ENCODE data around the gene CWC27. TPM values are rescaled to one million over a fixed set of nuclear protein-coding genes. Genes with fewer than 3 reads are reported as not detected.

The CWC27 gene
- total RNA-seq, 6 experiments from 2014 or later = 19.6 to 29.9 (median 25.4) TPM

- Mint-ChIP-seq H3K4me1 (ENCODE audit: low read depth) (peaks cover 14% of the 10 kb centered on the region), H3K36me3 (ENCODE audit: low read depth) (peaks cover 3% of the 10 kb centered on the region; the same call in 1 of the 2 replicates), H3K4me3 (no peak overlapping the region), H3K27ac (no peak overlapping the region), H3K9me3 (no peaks in the 10 kb centered on the region), H3K27me3 (ENCODE audit: insufficient read depth) (no peaks in the 10 kb centered on the region)
- TF ChIP-seq, protein P1, sequence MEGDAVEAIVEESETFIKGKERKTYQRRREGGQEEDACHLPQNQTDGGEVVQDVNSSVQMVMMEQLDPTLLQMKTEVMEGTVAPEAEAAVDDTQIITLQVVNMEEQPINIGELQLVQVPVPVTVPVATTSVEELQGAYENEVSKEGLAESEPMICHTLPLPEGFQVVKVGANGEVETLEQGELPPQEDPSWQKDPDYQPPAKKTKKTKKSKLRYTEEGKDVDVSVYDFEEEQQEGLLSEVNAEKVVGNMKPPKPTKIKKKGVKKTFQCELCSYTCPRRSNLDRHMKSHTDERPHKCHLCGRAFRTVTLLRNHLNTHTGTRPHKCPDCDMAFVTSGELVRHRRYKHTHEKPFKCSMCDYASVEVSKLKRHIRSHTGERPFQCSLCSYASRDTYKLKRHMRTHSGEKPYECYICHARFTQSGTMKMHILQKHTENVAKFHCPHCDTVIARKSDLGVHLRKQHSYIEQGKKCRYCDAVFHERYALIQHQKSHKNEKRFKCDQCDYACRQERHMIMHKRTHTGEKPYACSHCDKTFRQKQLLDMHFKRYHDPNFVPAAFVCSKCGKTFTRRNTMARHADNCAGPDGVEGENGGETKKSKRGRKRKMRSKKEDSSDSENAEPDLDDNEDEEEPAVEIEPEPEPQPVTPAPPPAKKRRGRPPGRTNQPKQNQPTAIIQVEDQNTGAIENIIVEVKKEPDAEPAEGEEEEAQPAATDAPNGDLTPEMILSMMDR (IDR thresholded peaks at IDR 0.05) = no peak
- no peak for DNase-seq
Observed at GRCh38 chr5:64944868-64945267, 176.1 kb downstream of the CWC27 start.

DNA sequence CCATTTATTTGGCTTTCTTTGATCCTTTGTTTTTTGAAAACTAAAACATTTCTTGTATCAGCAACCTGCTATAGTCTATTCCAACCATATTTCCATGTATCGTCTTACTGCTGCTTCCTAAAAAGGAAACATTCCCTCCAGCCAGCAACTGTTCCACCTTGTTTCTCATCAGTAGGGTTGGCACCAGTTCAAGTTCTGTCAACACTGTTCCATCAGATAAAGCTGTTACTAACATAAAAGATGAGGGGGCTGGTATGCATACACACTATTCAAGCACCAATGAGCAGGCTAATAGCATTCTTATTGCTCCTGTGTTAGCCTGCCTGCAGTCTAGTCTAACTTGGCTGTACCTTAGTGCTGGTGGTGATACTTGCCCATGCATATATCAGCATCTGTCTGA, 178.3 kb downstream of the CWC27 start:
- TF ChIP-seq, protein P1 (IDR thresholded peaks at IDR 0.05) = no peak
- Mint-ChIP-seq H3K4me1 (ENCODE audit: low read depth) (peaks cover 5% of the 10 kb centered on the region; the same call in 1 of the 2 replicates), H3K9me3 (no peaks in the 10 kb centered on the region), H3K27ac (no peak overlapping the region), H3K36me3 (ENCODE audit: low read depth) (peaks cover 3% of the 10 kb centered on the region; the same call in 1 of the 2 replicates), H3K4me3 (no peak overlapping the region), H3K27me3 (ENCODE audit: insufficient read depth) (no peaks in the 10 kb centered on the region)
- no peak for DNase-seq

GRCh38 chr5:64947801-64948200, 179.1 kb downstream of the CWC27 start:
- H3K27ac Mint-ChIP-seq = no peak overlapping the region
- no peak for DNase-seq
- no peak overlapping the region for H3K4me3 Mint-ChIP-seq
- peaks cover 3% of the 10 kb centered on the region; the same call in 1 of the 2 replicates for H3K36me3 Mint-ChIP-seq (ENCODE audit: low read depth)
- no peaks in the 10 kb centered on the region for H3K27me3 Mint-ChIP-seq (ENCODE audit: insufficient read depth)
- no peaks in the 10 kb centered on the region for H3K9me3 Mint-ChIP-seq
- peaks cover 5% of the 10 kb centered on the region; the same call in 1 of the 2 replicates for H3K4me1 Mint-ChIP-seq (ENCODE audit: low read depth)
- TF ChIP-seq, protein P1 (IDR thresholded peaks at IDR 0.05) = no peak

DNA sequence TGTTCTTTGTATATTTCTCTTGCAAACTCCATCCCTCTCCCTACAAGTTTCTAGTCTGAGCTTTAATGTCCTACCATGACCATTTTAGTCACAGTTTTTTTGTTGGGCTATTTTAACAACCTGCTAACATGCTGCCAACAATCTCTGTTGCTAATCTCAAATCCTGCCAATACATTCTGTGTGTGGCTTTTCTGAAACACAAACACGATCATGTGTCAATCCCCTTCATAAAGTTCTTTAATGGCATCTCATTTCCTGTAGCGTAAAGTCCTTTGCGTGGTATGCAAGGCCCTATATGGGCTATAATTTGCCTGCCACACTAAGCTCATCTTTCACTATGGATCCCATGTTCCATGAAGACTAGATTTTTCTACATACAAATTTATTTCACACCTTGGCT, 180.6 kb downstream of the CWC27 start:
- peaks cover 9% of the 10 kb centered on the region; the same call in 1 of the 2 replicates for H3K4me1 Mint-ChIP-seq (ENCODE audit: low read depth)
- H3K36me3 Mint-ChIP-seq (ENCODE audit: low read depth) = peaks cover 6% of the 10 kb centered on the region
- H3K27me3 Mint-ChIP-seq (ENCODE audit: insufficient read depth) = no peaks in the 10 kb centered on the region
- H3K27ac Mint-ChIP-seq = no peak overlapping the region
- TF ChIP-seq, protein P1 (IDR thresholded peaks at IDR 0.05) = no peak
- DNase-seq = no peak
- no peak overlapping the region for H3K4me3 Mint-ChIP-seq
- no peaks in the 10 kb centered on the region; the same call in 1 of the 2 replicates for H3K9me3 Mint-ChIP-seq

DNA sequence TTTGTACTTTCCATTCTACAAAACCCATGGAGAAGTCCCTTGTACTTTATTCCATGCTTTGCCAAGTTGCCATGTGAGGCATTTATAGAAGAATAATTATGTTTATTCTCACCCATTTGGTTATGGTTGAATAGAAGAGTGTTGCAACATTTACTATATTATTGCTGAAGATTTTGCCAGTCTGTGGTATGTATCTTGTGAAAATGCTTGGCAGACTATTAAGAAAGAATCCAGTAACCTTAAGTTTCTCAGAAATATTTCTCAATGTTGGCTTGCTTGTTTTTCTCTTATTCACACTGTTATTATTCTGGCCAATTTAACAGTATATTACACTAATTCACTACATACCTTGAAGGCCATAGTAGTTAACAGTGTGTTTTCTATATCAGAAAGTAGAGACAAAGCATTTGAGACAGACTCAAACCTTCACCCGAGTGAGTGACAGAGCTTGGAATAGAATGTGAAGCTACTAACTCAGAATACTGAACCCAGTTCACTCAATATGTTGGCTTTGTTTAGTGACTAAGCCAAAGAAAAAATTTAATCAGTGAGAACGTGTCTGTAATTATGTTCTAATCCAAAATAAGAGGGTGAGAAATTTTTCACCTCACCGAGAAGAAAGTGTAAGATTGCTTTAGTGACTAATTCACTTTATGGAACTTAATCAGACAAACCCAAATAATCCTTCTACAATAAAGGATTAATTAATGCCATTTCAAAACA, 184.4 kb downstream of the CWC27 start:
- no peak for DNase-seq
- Mint-ChIP-seq H3K27me3 (ENCODE audit: insufficient read depth) (no peaks in the 10 kb centered on the region), H3K27ac (no peak overlapping the region), H3K9me3 (no peaks in the 10 kb centered on the region; the same call in 1 of the 2 replicates), H3K4me1 (ENCODE audit: low read depth) (0 out of 2 replicates have a peak, but pooled peaks cover 4% of the 10 kb centered on the region), H3K4me3 (no peak overlapping the region), H3K36me3 (ENCODE audit: low read depth) (peaks cover 6% of the 10 kb centered on the region)
- TF ChIP-seq, protein P1 (IDR thresholded peaks at IDR 0.05) = no peak
